ENCODE data around the gene CRACR2B.

The CRACR2B gene

DNA sequence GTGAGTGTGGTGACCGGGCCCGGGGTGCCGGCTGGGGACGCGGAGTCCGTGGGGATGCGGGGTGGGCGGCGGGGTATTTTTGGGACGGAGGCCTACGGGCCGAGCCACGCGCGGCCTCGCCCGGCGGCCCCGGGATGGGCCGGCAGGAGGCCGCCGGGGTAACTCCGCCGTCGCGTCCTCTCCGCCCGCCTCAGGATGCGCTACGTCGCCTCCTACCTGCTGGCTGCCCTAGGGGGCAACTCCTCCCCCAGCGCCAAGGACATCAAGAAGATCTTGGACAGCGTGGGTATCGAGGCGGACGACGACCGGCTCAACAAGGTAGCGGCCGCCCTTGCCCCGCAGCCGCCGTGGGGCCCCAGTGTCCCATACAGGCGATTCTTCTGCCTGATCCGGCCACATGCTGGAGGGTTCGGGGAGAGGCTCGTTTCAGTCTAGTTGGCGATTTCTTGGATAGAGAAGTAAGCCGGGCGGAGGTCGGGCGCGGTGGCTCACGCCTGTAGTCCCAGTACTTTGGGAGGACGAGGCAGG, 17.6 kb upstream of the CRACR2B start:
- in situ Hi-C loops (cut with HindIII; ENCODE audit: low sequenced_read_pairs) = loop anchor here (10.0 kb wide), 1 partner anchor 105 kb away; the partner anchor contains the start of gene CHID1

GRCh38 chr11:811446-812245, 16.1 kb upstream of the CRACR2B start:
- in situ Hi-C loops (cut with HindIII; ENCODE audit: low sequenced_read_pairs) = loop anchor here (10.0 kb wide), 1 partner anchor 103 kb away; the partner anchor contains the start of gene CHID1

- in situ Hi-C loops (cut with HindIII; ENCODE audit: low sequenced_read_pairs) = loop anchor here (10.0 kb wide), 1 partner anchor 102 kb away; the partner anchor contains the start of gene CHID1
Observed at GRCh38 chr11:812390-812789, 15.3 kb upstream of the CRACR2B start.

- in situ Hi-C loops (cut with HindIII; ENCODE audit: low sequenced_read_pairs) = loop anchor here (10.0 kb wide), 1 partner anchor 102 kb away; the partner anchor contains the start of gene CHID1
Observed at GRCh38 chr11:813072-813455, 14.7 kb upstream of the CRACR2B start.

GRCh38 chr11:813456-814096, 14.1 kb upstream of the CRACR2B start:
- in situ Hi-C loops (cut with HindIII; ENCODE audit: low sequenced_read_pairs) = loop anchor here (10.0 kb wide), 1 partner anchor 101 kb away; the partner anchor contains the start of gene CHID1

GRCh38 chr11:815675-816432, 11.9 kb upstream of the CRACR2B start:
- in situ Hi-C loops (cut with HindIII; ENCODE audit: low sequenced_read_pairs) = loop anchor here (10.0 kb wide), 1 partner anchor 99 kb away; the partner anchor contains the start of gene CHID1

DNA sequence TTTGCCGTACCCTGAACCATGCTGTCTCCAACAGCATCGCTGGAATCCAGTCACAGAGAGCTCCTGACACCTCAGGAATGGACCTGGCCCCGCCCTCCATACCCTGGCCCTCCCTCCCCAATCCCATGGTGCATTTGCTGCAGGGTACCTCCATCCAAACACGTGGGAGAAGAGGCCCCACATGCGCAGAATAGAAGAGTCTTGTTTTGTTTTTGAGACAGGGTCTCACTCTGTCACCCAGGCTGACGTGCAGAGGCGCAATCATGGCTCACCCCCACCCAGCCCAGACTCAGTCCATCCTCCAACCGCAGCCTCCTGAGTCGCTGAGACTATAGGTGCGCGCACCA, 11.3 kb upstream of the CRACR2B start:
- in situ Hi-C loops (cut with HindIII; ENCODE audit: low sequenced_read_pairs) = loop anchor here (10.0 kb wide), 1 partner anchor 98 kb away; the partner anchor contains the start of gene CHID1

DNA sequence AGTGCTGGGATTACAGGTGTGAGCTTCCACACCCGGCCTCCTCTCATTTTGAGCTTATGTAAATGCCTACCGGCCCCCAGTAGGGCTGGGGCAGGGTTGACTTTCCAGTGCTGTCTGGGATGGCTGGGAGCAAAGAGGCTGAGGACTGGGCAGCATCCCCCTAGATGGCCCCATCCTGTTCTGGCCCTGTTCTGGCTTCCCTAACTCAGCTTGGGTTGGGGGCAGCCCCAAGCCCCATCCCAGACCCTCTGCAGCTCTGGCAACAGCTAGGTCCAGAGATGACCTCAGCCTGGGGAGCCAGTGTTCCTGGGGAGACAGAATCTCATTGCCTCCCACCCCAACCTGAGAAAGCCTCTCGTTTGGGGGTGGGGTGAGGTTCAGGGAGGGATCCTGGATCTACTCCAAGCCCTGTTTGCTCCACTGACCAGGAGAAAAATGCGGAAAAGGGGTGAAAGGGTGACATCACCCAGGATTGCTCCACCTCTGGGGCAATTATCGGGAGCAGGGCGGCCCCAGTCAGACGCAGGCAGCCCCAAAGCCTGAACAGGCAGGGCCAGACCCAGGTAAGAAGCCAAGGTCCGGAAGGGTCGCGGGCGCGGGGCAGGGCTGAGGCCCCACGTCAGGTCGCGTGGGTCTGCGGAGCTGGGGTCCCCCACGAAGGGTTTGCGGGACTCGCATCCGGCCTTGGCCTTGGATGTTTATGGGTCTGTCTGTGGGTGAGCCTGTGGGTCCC, 9.2 kb upstream of the CRACR2B start, which contains the start of gene PNPLA2:
PNPLA2 (plus strand) TSS at position 519 of the 733 bp plus-strand sequence. CDS start 805 bp downstream, outside the sequence.
- in situ Hi-C loops (cut with HindIII; ENCODE audit: low sequenced_read_pairs) = loop anchor here (10.0 kb wide), 1 partner anchor 96 kb away; the partner anchor contains the start of gene CHID1

- in situ Hi-C loops (cut with HindIII; ENCODE audit: low sequenced_read_pairs) = loop anchor here (10.0 kb wide), 1 partner anchor 95 kb away; the partner anchor contains the start of gene CHID1
Observed at GRCh38 chr11:819129-819931, 8.4 kb upstream of the CRACR2B start.

GRCh38 chr11:819943-820649, 7.6 kb upstream of the CRACR2B start:
- in situ Hi-C loops (cut with HindIII; ENCODE audit: low sequenced_read_pairs) = loop anchor here (10.0 kb wide), 1 partner anchor 95 kb away; the partner anchor contains the start of gene CHID1

GRCh38 chr11:820655-821511, 6.8 kb upstream of the CRACR2B start:
- in situ Hi-C loops (cut with HindIII; ENCODE audit: low sequenced_read_pairs) = no loop called here

DNA sequence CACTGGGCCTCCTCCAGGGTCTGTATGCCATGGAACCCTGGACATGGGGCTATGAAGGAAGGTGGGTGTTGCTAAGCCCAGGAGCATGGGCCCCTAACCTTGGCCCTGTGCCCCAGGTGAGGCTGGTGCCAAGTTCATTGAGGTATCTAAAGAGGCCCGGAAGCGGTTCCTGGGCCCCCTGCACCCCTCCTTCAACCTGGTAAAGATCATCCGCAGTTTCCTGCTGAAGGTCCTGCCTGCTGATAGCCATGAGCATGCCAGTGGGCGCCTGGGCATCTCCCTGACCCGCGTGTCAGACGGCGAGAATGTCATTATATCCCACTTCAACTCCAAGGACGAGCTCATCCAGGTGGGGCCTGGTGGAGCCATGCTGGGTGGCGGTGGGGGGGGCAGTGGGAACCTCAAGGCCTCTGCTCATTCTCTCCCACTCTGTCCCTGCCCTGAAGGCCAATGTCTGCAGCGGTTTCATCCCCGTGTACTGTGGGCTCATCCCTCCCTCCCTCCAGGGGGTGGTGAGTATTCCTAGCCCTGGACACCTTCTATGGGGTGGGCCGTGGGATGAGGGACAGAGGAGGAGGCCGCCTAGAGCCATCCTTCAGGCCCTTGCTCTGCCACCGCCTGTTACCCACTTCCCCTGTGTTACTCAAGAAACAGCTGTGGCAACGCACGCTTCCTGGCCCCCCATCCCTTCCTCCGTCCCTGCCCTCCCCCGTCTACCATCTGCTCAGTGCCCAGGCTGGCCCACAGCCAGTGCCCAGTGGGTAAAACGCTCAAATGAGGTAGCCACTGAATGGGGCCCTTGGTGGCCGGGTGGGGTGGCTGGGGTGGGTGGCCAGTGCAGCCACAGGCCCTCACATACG, 6.0 kb upstream of the CRACR2B start:
- in situ Hi-C loops (cut with HindIII; ENCODE audit: low sequenced_read_pairs) = no loop called here

GRCh38 chr11:823441-824291, 4.1 kb upstream of the CRACR2B start:
- in situ Hi-C loops (cut with HindIII; ENCODE audit: low sequenced_read_pairs) = no loop called here

- in situ Hi-C loops (cut with HindIII; ENCODE audit: low sequenced_read_pairs) = no loop called here
Observed at GRCh38 chr11:824292-824880, 3.3 kb upstream of the CRACR2B start.

GRCh38 chr11:824942-825341, 2.8 kb upstream of the CRACR2B start:
- in situ Hi-C loops (cut with HindIII; ENCODE audit: low sequenced_read_pairs) = no loop called here
